Measurements from ENCODE around the gene HYDIN.
"Not testable (repeated sequence)": the region's sequence is repeated elsewhere in the genome, so short reads cannot be mapped to it uniquely, and the experiment has no call there.

HYDIN gene

DNA sequence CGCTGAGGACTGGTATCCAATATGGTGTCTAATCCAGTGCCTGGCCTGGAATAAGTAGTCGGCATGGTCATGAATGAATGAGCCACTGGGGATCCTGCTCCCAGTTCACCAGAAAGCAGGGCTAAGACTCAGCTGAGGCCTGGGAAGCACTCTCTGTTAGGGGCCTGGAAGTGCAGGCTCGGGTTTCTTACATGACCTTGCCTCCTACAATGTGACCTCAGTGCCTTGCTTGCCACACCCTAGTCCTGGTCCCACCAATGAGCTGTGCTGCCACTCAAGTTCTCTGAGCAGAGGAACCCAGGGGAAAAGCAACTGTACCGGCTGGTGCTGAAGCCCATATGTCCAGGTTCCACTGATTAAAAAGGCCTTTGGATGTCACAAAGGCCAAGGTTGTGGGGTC, 238.0 kb downstream of the HYDIN start:
- DNase-seq (ENCODE audit: low spot score) = not testable (repeated sequence)

- not testable (repeated sequence) for DNase-seq (ENCODE audit: low spot score)
Measured at GRCh38 chr16:70987019-70987715, 243.4 kb downstream of the HYDIN start.

DNA sequence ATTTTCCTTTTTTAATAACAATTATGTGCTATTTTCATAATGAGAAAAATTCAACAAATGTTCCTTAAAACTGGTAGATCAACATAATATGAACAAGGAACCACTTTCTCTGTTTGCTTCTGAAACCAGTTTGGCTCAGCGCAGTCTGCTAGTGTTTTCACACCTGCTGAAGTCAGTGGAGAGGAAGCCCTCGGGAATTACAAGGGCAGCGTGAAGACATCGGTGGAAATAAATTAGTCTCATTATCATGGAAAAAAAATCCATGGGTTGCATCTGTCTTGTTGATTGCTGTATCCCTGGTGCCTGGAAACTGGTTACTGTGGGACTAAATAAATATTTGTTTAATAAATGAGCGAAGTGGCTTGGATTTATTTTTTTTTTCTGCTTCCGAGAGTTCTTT, 245.8 kb downstream of the HYDIN start:
- not testable (repeated sequence) for DNase-seq (ENCODE audit: low spot score)

GRCh38 chr16:70968332-70968731, 262.2 kb downstream of the HYDIN start:
- not testable (repeated sequence) for DNase-seq (ENCODE audit: low spot score)

- not testable (repeated sequence) for DNase-seq (ENCODE audit: low spot score)
Measured at GRCh38 chr16:70960169-70960568, 270.4 kb downstream of the HYDIN start.

DNA sequence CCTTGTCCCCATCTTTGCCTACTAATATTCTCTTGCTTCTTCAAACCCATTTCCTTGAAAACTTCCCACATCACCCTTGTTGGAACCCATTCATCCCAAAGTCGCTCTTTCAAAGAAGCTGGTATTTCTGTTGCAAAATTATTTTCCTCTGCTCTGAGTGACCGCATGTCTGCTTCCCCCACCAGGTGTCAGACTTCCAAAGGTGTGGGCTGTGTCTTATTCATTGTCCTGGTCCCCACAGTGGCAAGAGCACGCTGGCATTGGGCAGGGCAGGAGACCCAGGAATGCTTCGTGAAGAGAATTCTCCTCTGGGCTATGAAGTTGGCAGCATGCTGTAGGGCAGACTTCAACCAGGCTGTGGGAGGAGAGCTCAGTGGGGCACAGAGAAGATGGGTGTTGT, 275.6 kb downstream of the HYDIN start:
- DNase-seq (ENCODE audit: low spot score) = not testable (repeated sequence)

GRCh38 chr16:70953824-70954223, 276.7 kb downstream of the HYDIN start:
- DNase-seq (ENCODE audit: low spot score) = not testable (repeated sequence)

DNA sequence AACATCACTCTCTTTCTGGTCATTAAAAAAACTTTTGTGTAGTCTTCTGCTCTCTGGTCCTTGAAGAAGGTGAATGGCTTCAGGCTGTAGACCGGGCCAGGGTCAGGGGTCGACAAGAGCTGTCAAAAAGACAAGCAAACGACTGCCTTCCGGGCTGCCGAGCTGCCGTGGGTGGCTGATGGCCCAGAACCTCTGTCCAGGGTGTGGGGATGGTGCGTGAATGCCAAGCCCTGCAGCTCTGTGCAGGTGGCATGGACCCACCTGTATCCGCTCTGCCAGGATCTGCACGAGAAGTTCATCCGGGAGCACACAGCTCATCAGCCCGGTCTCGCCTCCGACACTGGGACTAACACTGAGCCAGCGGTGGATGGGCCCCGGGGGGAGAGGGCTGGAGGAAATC, 287.0 kb downstream of the HYDIN start:
- DNase-seq (ENCODE audit: low spot score) = not testable (repeated sequence)

DNA sequence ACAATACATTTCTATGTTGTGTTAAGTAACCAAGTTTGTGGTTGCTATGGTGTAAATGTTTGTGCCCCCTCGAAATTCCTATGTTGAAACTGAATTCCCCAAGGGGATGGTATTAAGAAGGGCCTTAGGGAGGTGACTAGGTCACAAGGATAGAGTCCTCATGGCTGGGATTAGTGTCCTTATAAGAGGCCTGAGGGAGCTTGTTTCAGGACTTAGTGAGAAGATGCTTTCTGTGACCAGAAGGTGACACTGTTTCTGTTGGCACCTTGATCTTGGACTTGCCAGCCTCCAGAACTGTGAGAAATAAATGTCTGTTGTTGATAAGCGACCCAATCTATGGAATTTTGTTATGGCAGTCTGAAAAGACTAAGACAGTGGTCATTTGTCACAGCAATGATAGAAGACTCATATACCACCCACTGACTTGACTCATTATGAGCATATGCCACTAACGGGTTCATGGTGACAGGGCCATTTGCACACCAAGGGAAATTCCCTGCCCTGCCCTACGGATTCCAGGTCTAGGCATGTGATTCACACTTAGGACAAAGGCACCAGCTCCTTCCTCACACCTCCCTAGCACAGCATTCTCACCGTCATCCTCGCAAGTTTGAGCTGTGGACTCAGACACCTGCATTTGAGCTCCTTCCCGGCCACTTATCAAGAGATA, 290.7 kb downstream of the HYDIN start:
- not testable (repeated sequence) for DNase-seq (ENCODE audit: low spot score)

DNA sequence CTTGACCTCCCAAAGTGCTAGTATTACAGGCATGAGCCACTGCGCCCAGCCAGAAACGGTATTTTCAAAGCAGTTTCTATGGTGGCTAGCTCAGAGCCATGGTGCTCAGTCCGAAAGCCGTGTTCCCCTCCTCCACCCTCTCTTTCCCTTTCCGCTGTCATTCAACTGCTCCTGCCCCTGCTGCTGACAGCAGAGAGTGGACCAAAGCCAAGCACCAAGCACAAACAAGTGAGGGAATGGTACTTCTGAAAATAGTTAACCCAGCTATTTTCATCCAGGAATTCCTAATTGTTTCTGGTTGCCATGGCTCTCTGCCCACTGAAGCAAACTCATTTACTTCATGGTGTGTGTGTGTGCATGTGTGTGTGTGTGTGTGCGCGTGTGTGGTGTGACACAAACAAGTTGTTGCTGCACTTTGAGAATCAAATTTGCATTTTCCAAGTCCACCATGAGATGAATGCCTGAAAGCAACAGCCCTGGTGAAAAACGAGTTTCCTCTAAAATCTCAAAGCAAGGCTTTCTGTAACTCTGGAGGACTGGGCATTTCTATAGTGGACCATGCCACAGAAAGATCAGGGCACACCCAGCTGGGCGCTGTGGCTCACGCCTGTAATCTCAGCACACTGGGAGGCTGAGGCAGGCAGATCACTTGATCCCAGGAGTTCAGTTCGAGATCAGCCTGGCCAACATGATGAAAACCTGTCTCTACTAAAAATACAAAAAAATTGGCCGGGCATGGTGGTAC, 293.6 kb downstream of the HYDIN start:
- DNase-seq (ENCODE audit: low spot score) = not testable (repeated sequence)

- not testable (repeated sequence) for DNase-seq (ENCODE audit: low spot score)
Measured at GRCh38 chr16:70935325-70935724, 295.2 kb downstream of the HYDIN start.

DNA sequence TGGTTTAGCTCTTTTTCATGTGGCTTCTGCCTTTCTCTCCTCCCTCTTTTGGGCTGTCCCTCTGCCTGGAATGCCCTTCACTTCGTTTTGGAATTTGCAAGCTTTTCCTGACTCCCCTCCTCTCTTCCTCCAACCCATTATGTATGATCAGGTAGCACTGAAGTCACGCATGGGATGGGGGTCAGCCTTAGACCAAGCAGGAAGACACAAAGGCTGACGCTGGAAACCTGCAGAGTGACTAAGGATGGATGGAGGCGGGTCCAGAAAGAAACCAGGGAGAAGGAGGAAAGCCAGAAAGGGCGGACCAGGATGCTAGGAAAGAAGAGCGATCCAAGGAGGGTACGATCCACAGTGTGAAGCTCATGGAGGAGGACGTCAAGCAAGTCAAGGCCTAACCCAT, 296.8 kb downstream of the HYDIN start:
- DNase-seq (ENCODE audit: low spot score) = not testable (repeated sequence)

DNA sequence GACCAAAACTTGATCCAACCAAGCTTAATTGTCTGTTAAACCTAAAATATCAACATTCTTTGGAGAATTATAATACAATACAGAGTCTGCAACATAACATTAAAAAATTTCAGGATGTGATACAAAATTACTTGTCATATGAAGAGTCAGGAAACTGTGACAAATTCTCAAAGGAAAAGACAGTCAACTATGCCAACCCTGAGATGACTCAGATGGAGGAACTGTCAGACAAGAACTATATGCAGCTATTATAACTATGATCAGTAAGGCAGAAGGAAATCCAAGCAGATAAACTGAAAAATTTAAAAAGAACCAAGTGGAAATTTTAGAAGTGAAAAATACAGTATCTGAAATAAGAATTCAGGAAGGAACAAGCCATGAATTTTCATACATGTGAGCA, 299.8 kb downstream of the HYDIN start:
- not testable (repeated sequence) for DNase-seq (ENCODE audit: low spot score)

DNA sequence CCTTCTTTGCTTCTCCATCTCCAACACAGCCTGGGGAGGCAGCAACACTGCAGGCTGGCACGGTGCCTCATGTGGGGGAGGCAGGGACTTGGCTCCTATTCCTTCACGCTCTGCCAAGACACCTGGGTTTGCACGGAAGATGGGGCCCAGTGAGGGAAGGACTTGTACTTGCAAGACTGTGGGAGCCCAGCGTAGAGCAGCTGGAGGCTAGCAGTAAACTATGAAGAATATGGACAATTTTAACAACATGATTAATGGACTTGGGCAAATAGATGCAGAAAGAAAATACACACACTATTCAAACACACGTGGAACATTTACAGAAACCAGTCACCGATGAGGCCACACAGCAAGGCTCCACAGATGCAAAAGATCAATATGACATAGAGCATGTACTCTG, 308.4 kb downstream of the HYDIN start:
- DNase-seq (ENCODE audit: low spot score) = not testable (repeated sequence)

- not testable (repeated sequence) for DNase-seq (ENCODE audit: low spot score)
Measured at GRCh38 chr16:70920661-70921060, 309.9 kb downstream of the HYDIN start.

GRCh38 chr16:70888208-70888607, 342.3 kb downstream of the HYDIN start:
- not testable (repeated sequence) for DNase-seq (ENCODE audit: low spot score)

GRCh38 chr16:70884652-70885051, 345.9 kb downstream of the HYDIN start:
- not testable (repeated sequence) for DNase-seq (ENCODE audit: low spot score)

DNA sequence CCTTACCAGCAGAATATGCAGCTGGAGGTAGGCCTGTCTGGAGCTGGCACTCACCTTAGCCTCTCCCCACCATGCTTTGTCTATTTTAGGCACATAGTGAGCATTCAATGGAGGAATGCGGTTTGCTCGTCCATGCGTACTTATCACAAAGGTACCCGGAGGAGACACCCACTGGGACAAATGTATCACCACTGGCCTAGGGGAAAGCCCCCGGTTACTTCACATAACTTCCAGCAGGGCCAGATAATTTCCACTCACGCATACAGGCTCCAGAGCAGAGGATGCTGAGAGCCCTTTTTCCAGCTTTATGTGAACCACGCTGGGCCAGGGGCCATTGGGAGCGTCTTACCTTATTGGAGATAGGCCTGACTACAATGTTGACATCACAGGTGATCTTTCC, 348.2 kb downstream of the HYDIN start:
- DNase-seq (ENCODE audit: low spot score) = not testable (repeated sequence)

DNA sequence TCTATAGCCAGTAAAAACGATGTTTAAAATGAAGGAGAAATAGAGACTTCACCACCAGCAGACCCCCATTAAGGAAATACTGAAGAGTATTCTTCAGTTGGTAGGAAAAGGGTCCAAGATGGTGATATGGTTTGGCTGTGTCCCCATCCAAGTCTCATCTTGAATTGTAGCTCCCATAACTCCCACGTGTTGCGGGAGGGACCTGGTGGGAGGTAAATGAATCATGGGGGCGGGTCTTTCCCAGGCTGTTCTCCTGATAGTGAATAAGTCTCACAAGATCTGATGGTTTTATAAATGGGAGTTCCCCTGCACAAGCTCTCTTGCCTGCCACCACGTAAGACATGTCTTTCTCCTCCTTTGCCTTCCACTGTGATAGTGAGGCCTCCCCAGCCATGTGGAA, 352.6 kb downstream of the HYDIN start:
- not testable (repeated sequence) for DNase-seq (ENCODE audit: low spot score)

DNA sequence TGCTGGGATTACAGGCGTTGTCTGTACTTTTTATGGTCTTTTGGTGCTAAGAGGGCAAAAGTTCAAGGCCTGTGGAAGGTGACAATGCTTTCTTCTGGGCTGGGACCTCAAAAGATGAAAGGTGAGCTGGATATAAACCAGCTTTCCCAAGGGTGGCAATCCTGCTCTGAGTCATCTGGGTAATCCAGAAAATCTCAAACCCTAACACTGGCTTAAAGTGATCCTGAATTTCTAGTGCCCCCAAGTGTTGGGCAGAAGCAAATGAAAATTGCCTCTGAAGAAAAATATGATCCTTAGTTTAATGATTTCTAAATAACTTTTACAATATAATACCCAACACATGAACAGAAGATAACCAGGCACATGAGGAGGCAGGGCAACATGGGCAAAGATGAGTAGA, 354.1 kb downstream of the HYDIN start:
- not testable (repeated sequence) for DNase-seq (ENCODE audit: low spot score)

DNA sequence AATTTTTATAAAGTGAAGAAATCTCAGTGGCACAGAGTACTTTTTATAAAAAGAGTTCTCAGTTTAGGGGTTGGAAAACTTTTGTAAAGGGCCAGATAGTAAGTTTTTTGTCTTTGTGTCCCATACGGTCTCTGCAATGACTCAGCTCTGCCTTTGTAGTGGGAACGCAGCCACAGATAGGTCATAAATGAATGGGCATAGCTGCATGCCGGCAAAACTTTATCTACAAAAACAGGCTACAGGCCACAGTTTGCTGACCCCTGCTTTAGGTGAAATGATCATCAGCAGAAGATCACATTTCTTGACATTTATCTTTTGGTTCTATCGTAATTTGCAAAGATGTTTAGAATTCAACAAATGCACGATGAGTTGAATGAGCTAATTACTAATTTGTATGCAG, 365.8 kb downstream of the HYDIN start:
- not testable (repeated sequence) for DNase-seq (ENCODE audit: low spot score)

DNA sequence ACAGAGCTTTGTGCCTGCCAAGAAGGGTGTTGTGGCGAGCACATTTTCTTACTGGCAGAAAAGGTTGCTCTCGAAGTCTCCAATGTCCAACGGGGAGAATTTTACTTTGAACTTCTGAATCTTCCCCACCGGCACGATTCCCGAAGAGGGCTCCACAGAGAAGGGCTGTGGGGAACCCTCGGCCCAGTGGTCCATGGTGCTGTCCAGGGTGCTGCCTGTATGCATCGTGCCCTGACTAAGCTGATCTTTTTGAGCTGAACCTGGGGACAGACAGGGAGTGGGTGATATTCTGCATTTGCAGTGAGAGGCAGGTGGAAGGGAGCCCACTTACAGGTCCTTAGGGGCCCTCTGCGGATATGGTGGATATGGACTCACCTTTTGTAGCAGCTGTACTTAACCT, 368.5 kb downstream of the HYDIN start:
- DNase-seq (ENCODE audit: low spot score) = not testable (repeated sequence)

DNA sequence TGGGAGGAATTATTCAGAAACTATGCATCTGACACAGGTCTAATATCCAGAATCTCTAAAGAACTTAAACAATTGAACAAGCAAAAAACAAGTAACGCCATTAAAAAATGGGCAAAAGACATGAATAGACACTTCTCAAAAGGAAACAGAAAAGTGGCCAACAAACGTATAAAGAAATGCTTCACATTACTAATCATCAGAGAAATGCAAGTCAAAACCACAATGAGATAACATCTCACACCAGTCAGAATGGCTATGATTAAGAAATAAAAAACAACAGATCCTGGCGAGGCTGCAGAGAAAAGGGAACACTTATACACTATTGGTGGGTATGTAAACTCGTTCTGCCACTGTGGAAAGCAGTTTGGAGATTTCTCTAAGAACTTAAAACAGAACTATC, 379.2 kb downstream of the HYDIN start:
- DNase-seq (ENCODE audit: low spot score) = not testable (repeated sequence)
